GM12872 (cell line): ENCODE measurements around the gene PTGES2.

Source experiments
- CTCF ChIP-seq: IDR thresholded peaks from 3 replicates; pipeline ENCODE4 v1.5.1; 2011; ENCODE audit warnings: low read depth, mild to moderate bottlenecking, low read length, moderate library complexity; ENCODE audit not compliant: insufficient read depth

The PTGES2 gene

GRCh38 chr9:128087262-128087661 is 40.3 kb downstream of the PTGES2 start:
- no peak for TF ChIP-seq CTCF

- TF ChIP-seq CTCF = no peak
Observed at GRCh38 chr9:128085943-128086342, 41.6 kb downstream of the PTGES2 start.

GRCh38 chr9:128084746-128085145 is 42.8 kb downstream of the PTGES2 start:
- no peak for TF ChIP-seq CTCF

GRCh38 chr9:128082151-128082550 is 45.4 kb downstream of the PTGES2 start:
- TF ChIP-seq CTCF = no peak

GRCh38 chr9:128081056-128081455 is 46.5 kb downstream of the PTGES2 start:
- no peak for TF ChIP-seq CTCF

GRCh38 chr9:128080206-128080605 is 47.3 kb downstream of the PTGES2 start:
- TF ChIP-seq CTCF = no peak

GRCh38 chr9:128078504-128079434 is 48.8 kb downstream of the PTGES2 start:
- TF ChIP-seq CTCF = no peak
